OCI-LY1 (cell line): ENCODE data around the gene MIX23.

Experiments used
- H2AFZ ChIP-seq: fragments of 200-600 bp; sonication (generic), shearing (Covaris generic); 2 replicates; pipeline ENCODE4 v1.6.0; 2014; ENCODE audit warnings: antibody characterized with exemption, mild to moderate bottlenecking, low read length
- H3F3A ChIP-seq: fragments of 200-600 bp; sonication (generic), shearing (Covaris generic); 2 replicates; pipeline ENCODE4 v1.6.0; 2014; ENCODE audit warnings: mild to moderate bottlenecking, antibody characterized with exemption, low read length, moderate library complexity; ENCODE audit not compliant: insufficient read depth
- H3K27ac ChIP-seq: fragments of 200-600 bp; sonication (generic); 2 replicates; pipeline ENCODE4 v1.5.1; 2014; ENCODE audit warnings: low read length, mixed run types, mild to moderate bottlenecking, low read depth; ENCODE audit not compliant: poor library complexity, severe bottlenecking
- H3K27me3 ChIP-seq: fragments of 200-600 bp; sonication (generic); 2 replicates; pipeline ENCODE4 v1.6.0; 2014; ENCODE audit warnings: antibody characterized with exemption, mild to moderate bottlenecking, low read length, moderate library complexity; ENCODE audit not compliant: insufficient read depth
- H3K36me3 ChIP-seq: fragments of 200-600 bp; sonication (generic); 2 replicates; pipeline ENCODE4 v1.6.1; 2014; ENCODE audit warnings: mild to moderate bottlenecking, antibody characterized with exemption, low read length, moderate library complexity, mixed read lengths; ENCODE audit not compliant: insufficient read depth
- H3K4me1 ChIP-seq: fragments of 200-600 bp; sonication (generic); 2 replicates; pipeline ENCODE4 v1.5.1; 2014; ENCODE audit warnings: mild to moderate bottlenecking, low read length, moderate library complexity; ENCODE audit not compliant: insufficient read depth, severe bottlenecking
- H3K4me2 ChIP-seq: fragments of 200-600 bp; sonication (generic), shearing (Covaris generic); 2 replicates; pipeline ENCODE4 v1.6.1; 2014; ENCODE audit warnings: low read length
- H3K4me3 ChIP-seq: fragments of 200-600 bp; sonication (generic); 2 replicates; pipeline ENCODE4 v1.5.1; 2014; ENCODE audit warnings: low read length, low read depth, mild to moderate bottlenecking, mixed read lengths; ENCODE audit not compliant: poor library complexity, severe bottlenecking
- H3K79me2 ChIP-seq: fragments of 200-600 bp; shearing (Covaris generic); 2 replicates; pipeline ENCODE4 v1.6.1; 2016; ENCODE audit warnings: mixed run types, low read length, mixed read lengths; ENCODE audit not compliant: insufficient read depth
- H3K9ac ChIP-seq: fragments of 200-600 bp; sonication (generic), shearing (Covaris generic); 2 replicates; pipeline ENCODE4 v1.6.1; 2014; ENCODE audit warnings: mild to moderate bottlenecking, low read length, mixed read lengths
- H3K9me2 ChIP-seq: fragments of 200-600 bp; sonication (generic), shearing (Covaris generic); 2 replicates; pipeline ENCODE4 v1.6.1; 2014; ENCODE audit warnings: low read depth, mild to moderate bottlenecking, low read length, mixed read lengths
- H3K9me3 ChIP-seq: fragments of 200-600 bp; shearing (Covaris generic); 2 replicates; pipeline ENCODE4 v1.6.1; 2014; ENCODE audit warnings: low read length, mixed read lengths
- H4K20me1 ChIP-seq: fragments of 200-600 bp; sonication (generic), shearing (Covaris generic); 2 replicates; pipeline ENCODE4 v1.6.0; 2016; ENCODE audit warnings: mild to moderate bottlenecking, low read length; ENCODE audit not compliant: insufficient read depth
- EZH2 ChIP-seq: fragments of 200-600 bp; sonication (generic), shearing (Covaris generic); IDR thresholded peaks from 2 replicates; pipeline ENCODE4 v1.8.0; 2017; ENCODE audit warnings: borderline replicate concordance, mixed run types, mild to moderate bottlenecking, antibody characterized with exemption, low read length, moderate library complexity, mixed read lengths
- TF ChIP-seq, protein P1 (sequence below): fragments of 200-600 bp; sonication (generic), shearing (Covaris generic); IDR thresholded peaks from 2 replicates; pipeline ENCODE4 v1.5.1; 2017; ENCODE audit warnings: mild to moderate bottlenecking, antibody characterized with exemption, low read length, moderate library complexity, mixed read lengths

Gene MIX23

DNA sequence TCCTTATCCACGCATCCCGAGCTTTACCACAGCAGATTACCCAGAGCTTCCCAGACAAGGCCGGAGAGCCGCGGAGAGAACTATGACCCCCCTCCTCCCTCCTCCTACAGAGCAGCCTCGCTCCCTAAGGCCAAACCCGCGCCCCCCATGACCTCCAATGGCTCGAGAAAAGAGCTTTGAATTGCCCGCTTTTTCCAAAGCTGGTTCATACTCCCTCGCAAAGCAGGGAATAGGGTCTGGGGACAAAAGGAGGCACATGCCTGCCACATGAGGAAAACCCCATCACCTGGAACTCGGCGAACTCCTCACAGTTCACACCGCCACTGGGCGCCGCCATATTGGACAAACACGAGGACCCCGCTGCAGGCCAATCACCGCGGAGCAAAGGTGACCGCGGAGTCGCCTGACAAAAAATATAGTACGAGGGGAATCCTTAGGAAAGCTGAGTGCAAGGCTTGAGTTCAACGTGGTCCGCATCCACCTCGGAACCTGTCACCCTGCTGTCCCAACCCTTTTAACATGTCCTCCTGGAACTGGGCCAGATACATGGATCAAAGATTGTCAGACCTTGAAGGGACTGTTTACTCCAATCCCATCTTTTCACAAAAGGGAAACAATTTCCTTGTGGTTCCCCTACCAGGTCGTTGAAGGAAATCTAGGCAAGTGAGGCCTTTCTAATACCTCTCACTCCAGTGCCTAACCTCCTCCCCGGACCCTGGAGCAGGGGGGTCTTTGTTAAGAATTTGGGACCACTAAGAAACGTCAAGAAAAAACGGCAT is at the start of gene MIX23:
Gene MIX23 (minus strand): TSS at position 344 of the 779 bp plus-strand sequence. CDS start 7 bp downstream, at position 337.
- Histone ChIP-seq H2AFZ (peak within 1 kb of the TSS; percentile 90), H4K20me1 (no peaks in the 10 kb centered on the region), H3K27ac (peak within 1 kb of the TSS; percentile 76), H3K9me2 (no peaks in the 10 kb centered on the region), H3K4me1 (peaks cover 53% of the 10 kb centered on the region), H3F3A (no peaks in the 10 kb centered on the region; the same call in 1 of the 2 replicates), H3K79me2 (peaks cover 48% of the 10 kb centered on the region), H3K4me3 (peak within 1 kb of the TSS; percentile 89), H3K27me3 (no peaks in the 10 kb centered on the region), H3K36me3 (peaks cover 17% of the 10 kb centered on the region; the same call in 1 of the 2 replicates), H3K9ac (peak within 1 kb of the TSS; percentile 89), H3K4me2 (peak within 1 kb of the TSS; percentile 98), H3K9me3 (no peaks in the 10 kb centered on the region)
- no peak for TF ChIP-seq EZH2
- TF ChIP-seq, protein P1, sequence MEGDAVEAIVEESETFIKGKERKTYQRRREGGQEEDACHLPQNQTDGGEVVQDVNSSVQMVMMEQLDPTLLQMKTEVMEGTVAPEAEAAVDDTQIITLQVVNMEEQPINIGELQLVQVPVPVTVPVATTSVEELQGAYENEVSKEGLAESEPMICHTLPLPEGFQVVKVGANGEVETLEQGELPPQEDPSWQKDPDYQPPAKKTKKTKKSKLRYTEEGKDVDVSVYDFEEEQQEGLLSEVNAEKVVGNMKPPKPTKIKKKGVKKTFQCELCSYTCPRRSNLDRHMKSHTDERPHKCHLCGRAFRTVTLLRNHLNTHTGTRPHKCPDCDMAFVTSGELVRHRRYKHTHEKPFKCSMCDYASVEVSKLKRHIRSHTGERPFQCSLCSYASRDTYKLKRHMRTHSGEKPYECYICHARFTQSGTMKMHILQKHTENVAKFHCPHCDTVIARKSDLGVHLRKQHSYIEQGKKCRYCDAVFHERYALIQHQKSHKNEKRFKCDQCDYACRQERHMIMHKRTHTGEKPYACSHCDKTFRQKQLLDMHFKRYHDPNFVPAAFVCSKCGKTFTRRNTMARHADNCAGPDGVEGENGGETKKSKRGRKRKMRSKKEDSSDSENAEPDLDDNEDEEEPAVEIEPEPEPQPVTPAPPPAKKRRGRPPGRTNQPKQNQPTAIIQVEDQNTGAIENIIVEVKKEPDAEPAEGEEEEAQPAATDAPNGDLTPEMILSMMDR, result no peak

DNA sequence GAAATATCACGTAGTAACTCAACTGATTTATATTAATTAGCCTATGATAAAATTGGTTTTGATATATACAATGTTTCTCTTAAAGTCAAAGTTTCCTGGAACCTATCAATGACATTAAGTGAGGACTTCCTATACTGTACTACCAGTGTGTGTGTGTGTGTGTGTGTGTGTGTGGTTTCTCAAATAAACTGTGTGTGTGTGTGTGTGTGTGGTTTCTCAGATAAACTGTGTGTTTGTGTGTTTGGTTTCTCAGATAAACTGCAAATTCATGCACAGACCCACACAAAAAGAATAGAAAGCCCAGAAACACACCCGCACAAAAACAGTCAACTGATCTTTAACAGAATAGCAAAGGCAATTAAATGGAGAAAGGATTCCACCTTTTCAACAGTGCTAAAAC is 47.3 kb upstream of the MIX23 start:
- no peaks in the 10 kb centered on the region for H3F3A ChIP-seq

DNA sequence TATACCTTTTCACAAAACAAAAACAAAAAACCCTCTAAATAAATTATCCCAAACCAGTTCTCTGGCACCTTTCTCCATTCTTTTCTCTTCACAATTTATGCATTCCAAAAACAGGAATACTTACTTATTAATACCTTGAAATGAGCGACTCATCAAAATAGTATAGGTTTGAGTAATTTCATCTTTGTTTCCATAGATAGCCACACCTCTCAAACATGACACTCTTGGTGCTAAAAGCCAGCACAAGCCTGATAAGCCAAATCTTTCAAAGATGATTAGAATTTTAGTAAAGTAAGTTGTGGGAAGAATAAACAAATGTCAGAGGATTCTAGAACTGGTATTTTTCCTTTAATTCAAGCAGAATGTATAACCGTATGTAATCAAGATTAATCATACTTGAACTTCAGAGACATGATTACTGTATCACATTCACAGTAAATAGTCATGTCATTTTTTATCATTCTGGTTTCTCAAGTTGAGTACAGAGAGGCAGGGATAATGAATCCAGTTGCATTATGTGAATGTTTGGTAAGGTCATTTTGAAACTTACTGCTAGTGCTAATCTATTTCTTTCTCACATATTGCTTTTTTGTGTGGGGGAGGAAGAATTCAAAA is 44.9 kb upstream of the MIX23 start:
- H3F3A ChIP-seq, result no peaks in the 10 kb centered on the region
- TF ChIP-seq, protein P1, result no peak
- no peak for TF ChIP-seq EZH2
- H3K4me2 ChIP-seq, result no peak overlapping the region
- H3K4me1 ChIP-seq, result no peaks in the 10 kb centered on the region
- H3K4me3 ChIP-seq, result no peak overlapping the region
- no peaks in the 10 kb centered on the region for H3K27me3 ChIP-seq
- no peaks in the 10 kb centered on the region for H3K9me3 ChIP-seq
- H3K9me2 ChIP-seq, result no peaks in the 10 kb centered on the region
- H3K27ac ChIP-seq, result no peak overlapping the region
- no peak overlapping the region for H2AFZ ChIP-seq
- peaks cover 84% of the 10 kb centered on the region for H3K36me3 ChIP-seq
- H3K9ac ChIP-seq, result no peak overlapping the region
- no peaks in the 10 kb centered on the region for H3K79me2 ChIP-seq
- no peaks in the 10 kb centered on the region for H4K20me1 ChIP-seq

More for the DNA sequence above, 47.3 kb upstream of the MIX23 start:
- no peak for TF ChIP-seq EZH2
- TF ChIP-seq, protein P1, result no peak
- H3K79me2 ChIP-seq, result no peaks in the 10 kb centered on the region
- H3K9me2 ChIP-seq, result no peaks in the 10 kb centered on the region
- H3K4me3 ChIP-seq, result no peak overlapping the region
- H3K27ac ChIP-seq, result no peak overlapping the region
- no peak overlapping the region for H2AFZ ChIP-seq
- H3K27me3 ChIP-seq, result no peaks in the 10 kb centered on the region
- no peaks in the 10 kb centered on the region for H3K4me1 ChIP-seq
- peaks cover 80% of the 10 kb centered on the region for H3K36me3 ChIP-seq
- H3K4me2 ChIP-seq, result no peak overlapping the region
- no peak overlapping the region for H3K9ac ChIP-seq
- no peaks in the 10 kb centered on the region for H3K9me3 ChIP-seq
- no peaks in the 10 kb centered on the region for H4K20me1 ChIP-seq
